Measurements from ENCODE around the gene GRK5.
A peak's percentile ranks its signal among the peaks of the same experiment; 100 is the strongest.
"Not testable (repeated sequence)": the region's sequence is repeated elsewhere in the genome, so short reads cannot be mapped to it uniquely, and the experiment has no call there.

Gene GRK5

DNA sequence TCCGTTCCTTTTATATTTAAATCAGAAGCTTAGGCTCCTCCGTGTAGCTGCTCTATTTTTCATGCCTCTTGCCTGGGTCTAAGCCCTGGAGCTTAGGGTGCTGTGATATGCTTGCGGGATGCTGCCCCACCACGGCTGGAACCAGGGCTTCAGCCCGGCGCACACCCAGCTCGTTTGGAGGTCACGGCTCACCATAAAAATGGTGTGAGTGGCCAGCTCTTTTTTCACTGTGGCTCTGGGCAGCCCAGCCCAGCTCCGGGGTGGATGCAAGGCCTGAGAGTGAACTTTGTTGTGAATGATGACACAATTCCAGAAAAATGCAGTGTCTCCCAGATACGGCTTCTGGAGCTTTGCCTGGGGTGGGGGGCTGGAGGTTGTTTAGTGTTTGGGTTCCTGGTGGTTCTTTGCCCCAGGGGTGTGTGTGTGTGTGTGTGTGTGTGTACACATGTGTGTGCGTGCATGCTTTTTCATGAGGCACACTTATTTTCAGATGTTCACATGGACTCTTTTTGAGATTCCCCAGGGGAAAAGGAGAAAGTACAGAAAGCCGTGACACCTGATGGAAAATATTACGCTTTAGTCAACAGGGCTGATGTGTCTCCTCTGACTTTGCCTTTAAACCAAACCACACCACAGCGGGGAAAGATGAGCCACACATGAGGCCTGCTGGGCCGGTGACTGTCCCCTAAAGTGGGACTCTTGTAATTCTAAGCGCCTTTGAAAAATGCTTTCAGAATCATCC lies 46.2 kb downstream of the GRK5 start:
- no peak overlapping the region for H3K4me3 ChIP-seq
- DNase-seq (ENCODE audit: low read depth, low spot score): no peak
- no peaks in the 10 kb centered on the region for H3K36me3 ChIP-seq (ENCODE audit: insufficient read depth, low read length)
- H3K9me3 ChIP-seq (ENCODE audit: low read depth, low read length): no peaks in the 10 kb centered on the region
- H3K9ac ChIP-seq (ENCODE audit: insufficient read length): no peak overlapping the region
- no peak for TF ChIP-seq EZH2 (IDR thresholded peaks at IDR 0.05)
- TF ChIP-seq POLR2AphosphoS5 (IDR thresholded peaks at IDR 0.05; ENCODE audit: borderline replicate concordance, low read depth, low read length): no peak
- TF ChIP-seq FOXP2 (optimal IDR thresholded peaks at IDR 0.05; ENCODE audit: control extremely low read depth, extremely low read length, insufficient read depth): no peak
- H3K27ac ChIP-seq: 0 out of 2 replicates have a peak overlapping the region, but pooled peaks have one; percentile 25

DNA sequence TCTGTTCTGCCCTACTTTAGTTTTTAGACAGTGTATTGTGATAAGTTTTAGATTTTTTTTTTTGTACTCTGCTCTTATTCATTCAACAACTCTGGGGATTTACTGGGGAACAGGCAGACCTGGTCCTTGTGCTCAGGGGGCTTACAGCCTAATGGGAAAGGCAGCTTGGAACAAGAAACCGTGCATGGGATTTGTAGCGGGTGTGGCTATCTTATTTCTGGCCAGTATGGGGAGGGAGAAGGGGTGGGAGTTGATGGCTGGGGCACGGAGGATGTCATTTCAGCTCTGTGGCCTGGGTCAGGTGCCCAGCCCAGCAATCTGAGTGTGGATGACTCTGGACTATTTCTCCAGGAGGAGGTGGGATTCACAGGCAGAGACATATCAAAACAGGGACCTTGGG lies 47.0 kb downstream of the GRK5 start:
- DNase-seq (ENCODE audit: low read depth, low spot score): no peak
- H3K27ac ChIP-seq: no peak overlapping the region

DNA sequence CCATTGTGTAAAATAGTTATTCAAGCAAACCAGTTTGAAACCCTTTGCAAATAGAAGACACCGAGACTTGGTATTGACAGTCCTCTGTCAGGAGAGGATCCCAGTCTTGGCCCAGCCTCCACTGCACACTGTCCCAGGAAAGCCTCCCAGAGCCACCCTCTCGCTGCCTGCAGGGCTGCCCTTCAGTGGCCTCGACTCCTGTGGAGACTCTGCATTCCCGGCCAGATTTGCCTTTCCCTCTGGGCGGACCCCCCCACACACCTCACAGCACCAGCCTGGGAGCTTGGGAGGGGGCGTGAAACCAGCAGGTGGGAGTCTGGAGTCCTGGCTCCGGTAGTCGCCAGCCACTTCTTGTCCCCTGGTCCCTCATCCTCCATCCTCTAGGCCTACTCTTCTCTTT lies 48.7 kb downstream of the GRK5 start:
- H3K36me3 ChIP-seq (ENCODE audit: insufficient read depth, low read length): no peaks in the 10 kb centered on the region
- no peak overlapping the region for H3K9ac ChIP-seq (ENCODE audit: insufficient read length)
- H3K9me3 ChIP-seq (ENCODE audit: low read depth, low read length): no peaks in the 10 kb centered on the region
- no peak overlapping the region for H3K27ac ChIP-seq
- H3K4me3 ChIP-seq: no peak overlapping the region
- no peak for DNase-seq (ENCODE audit: low read depth, low spot score)
- TF ChIP-seq FOXP2 (optimal IDR thresholded peaks at IDR 0.05; ENCODE audit: control extremely low read depth, extremely low read length, insufficient read depth) (no peak), POLR2AphosphoS5 (IDR thresholded peaks at IDR 0.05; ENCODE audit: borderline replicate concordance, low read depth, low read length) (no peak), EZH2 (IDR thresholded peaks at IDR 0.05) (no peak)

More for the DNA sequence above, 47.0 kb downstream of the GRK5 start:
- H3K4me3 ChIP-seq: no peak overlapping the region
- H3K9ac ChIP-seq (ENCODE audit: insufficient read length): no peak overlapping the region
- no peaks in the 10 kb centered on the region for H3K36me3 ChIP-seq (ENCODE audit: insufficient read depth, low read length)
- TF ChIP-seq EZH2 (IDR thresholded peaks at IDR 0.05): no peak
- no peak for TF ChIP-seq POLR2AphosphoS5 (IDR thresholded peaks at IDR 0.05; ENCODE audit: borderline replicate concordance, low read depth, low read length)
- H3K9me3 ChIP-seq (ENCODE audit: low read depth, low read length): no peaks in the 10 kb centered on the region

DNA sequence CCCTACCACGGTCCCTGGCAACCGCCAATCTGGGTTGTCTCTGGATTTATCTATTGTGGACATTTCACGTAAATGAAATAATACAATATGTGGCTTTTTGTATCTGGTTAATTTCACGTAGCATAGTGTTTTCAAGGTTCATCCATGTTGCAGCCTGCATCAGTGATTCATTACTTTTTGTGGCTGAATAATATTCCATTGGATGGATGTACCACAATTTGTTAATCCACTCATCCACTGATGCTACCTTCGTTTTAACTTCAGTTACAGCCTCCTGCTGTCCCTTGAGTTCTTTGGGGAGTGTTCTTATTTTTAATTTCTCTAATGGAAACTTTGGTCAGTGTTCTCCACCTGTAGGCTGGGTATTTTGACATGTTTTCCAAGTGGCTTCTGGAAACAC lies 49.5 kb downstream of the GRK5 start:
- TF ChIP-seq EZH2 (IDR thresholded peaks at IDR 0.05): no peak
- no peak for TF ChIP-seq FOXP2 (optimal IDR thresholded peaks at IDR 0.05; ENCODE audit: control extremely low read depth, extremely low read length, insufficient read depth)
- TF ChIP-seq POLR2AphosphoS5 (IDR thresholded peaks at IDR 0.05; ENCODE audit: borderline replicate concordance, low read depth, low read length): no peak
- no peak for DNase-seq (ENCODE audit: low read depth, low spot score)
- H3K9me3 ChIP-seq (ENCODE audit: low read depth, low read length): no peaks in the 10 kb centered on the region
- no peaks in the 10 kb centered on the region for H3K36me3 ChIP-seq (ENCODE audit: insufficient read depth, low read length)
- no peak overlapping the region for H3K9ac ChIP-seq (ENCODE audit: insufficient read length)
- no peak overlapping the region for H3K4me3 ChIP-seq
- no peak overlapping the region for H3K27ac ChIP-seq

DNA sequence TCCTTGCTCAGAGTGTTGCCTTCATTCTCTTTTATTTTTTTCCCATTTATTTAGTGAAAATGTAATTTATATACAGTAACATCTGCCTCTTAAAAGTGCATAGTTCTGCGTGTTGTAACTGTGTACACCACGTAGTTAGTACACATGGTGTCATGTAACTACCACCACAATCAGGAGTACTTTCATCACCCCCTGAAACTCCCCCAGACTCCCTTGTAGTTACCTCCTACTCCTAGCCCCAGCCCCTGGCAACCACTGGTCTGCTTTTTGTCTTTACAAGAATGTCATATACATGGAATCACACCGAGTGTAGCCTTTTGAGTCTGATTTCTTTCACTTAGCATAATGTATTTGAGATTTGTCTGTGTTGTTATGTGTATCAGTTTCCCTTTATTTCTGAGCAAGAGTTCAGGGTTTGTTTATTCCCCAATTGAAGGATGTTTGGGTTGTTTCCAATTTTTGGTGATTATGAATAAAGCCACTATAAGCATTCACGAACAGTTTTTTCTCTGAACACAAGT lies 50.6 kb downstream of the GRK5 start:
- Histone ChIP-seq H3K4me3 (no peak overlapping the region), H3K9me3 (ENCODE audit: low read depth, low read length) (no peaks in the 10 kb centered on the region), H3K36me3 (ENCODE audit: insufficient read depth, low read length) (no peaks in the 10 kb centered on the region), H3K27ac (no peak overlapping the region), H3K9ac (ENCODE audit: insufficient read length) (no peak overlapping the region)
- DNase-seq (ENCODE audit: low read depth, low spot score): no peak
- TF ChIP-seq FOXP2 (optimal IDR thresholded peaks at IDR 0.05; ENCODE audit: control extremely low read depth, extremely low read length, insufficient read depth) (no peak), POLR2AphosphoS5 (IDR thresholded peaks at IDR 0.05; ENCODE audit: borderline replicate concordance, low read depth, low read length) (no peak), EZH2 (IDR thresholded peaks at IDR 0.05) (no peak)

DNA sequence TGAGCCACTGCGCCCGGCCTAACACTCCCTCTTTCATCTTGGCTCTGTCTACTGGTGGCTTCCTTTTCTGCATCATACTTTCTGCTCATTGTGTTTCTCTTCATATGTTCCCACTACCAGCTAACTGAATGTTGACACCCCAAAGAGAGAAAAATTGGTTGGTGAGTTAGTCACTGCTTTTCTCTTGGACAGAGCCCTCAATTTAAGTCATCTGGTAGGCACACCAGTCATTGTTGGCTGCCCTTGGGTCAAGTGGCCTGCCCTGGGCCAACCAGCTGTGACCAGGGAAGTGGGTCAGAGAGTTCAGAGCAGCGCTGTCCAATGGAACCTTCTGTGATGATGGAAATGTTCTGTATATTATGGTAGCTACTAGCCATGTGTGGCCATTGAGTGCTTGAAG lies 52.0 kb downstream of the GRK5 start:
- Histone ChIP-seq H3K36me3 (ENCODE audit: insufficient read depth, low read length) (no peaks in the 10 kb centered on the region), H3K9ac (ENCODE audit: insufficient read length) (no peak overlapping the region), H3K9me3 (ENCODE audit: low read depth, low read length) (no peaks in the 10 kb centered on the region), H3K27ac (no peak overlapping the region), H3K4me3 (no peak overlapping the region)
- DNase-seq (ENCODE audit: low read depth, low spot score): no peak
- TF ChIP-seq FOXP2 (optimal IDR thresholded peaks at IDR 0.05; ENCODE audit: control extremely low read depth, extremely low read length, insufficient read depth) (no peak), POLR2AphosphoS5 (IDR thresholded peaks at IDR 0.05; ENCODE audit: borderline replicate concordance, low read depth, low read length) (no peak), EZH2 (IDR thresholded peaks at IDR 0.05) (no peak)

DNA sequence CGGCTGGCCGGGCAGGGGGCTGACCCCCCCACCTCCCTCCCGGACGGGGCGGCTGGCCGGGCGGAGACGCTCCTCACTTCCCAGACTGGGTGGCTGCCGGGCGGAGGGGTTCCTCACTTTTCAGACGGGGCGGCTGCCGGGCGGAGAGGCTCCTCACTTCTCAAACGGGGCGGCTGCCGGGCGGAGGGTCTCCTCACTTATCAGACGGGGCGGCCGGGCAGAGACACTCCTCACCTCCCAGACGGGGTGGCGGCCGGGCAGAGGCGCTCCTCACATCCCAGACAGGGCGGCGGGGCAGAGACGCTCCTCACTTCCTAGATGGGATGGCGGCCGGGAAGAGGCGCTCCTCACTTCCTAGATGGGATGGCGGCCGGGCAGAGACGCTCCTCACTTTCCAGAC lies 53.6 kb downstream of the GRK5 start:
- not testable (repeated sequence) for DNase-seq (ENCODE audit: low read depth, low spot score); H3K27ac ChIP-seq; H3K36me3 ChIP-seq (ENCODE audit: insufficient read depth, low read length); H3K9ac ChIP-seq (ENCODE audit: insufficient read length); H3K4me3 ChIP-seq; H3K9me3 ChIP-seq (ENCODE audit: low read depth, low read length)

DNA sequence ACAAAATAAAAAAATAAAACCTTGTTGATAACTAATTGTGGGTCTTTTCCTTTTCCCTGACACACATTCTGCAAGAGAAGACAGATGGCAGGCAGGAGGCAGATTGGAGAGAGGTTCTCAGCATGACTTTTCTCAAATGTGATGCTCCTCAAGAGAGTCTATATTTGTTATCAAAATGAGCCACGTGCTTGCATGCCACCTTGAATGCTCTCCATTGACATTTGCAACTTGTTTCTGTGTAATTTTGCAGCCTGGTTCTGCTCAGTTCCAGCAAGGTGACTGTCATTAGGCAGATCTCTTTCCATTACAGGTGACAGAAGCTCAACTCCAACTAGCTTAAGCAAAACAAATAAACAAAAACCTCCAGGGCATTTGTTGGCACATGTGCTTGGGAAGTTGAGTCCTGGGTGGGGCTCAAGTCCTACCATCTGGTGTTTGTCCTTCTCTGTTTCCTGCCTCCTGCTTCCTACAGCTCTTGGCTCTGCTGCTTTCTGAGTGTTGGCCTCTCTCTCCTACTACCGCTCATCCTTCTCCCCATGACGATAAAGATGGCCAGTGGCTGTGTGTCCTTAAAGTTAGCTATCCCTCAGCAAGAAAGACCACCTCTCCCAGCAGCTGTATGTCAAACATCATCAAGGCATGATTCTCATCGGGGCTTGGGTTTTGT lies 56.7 kb downstream of the GRK5 start:
- Histone ChIP-seq H3K9ac (ENCODE audit: insufficient read length) (no peak overlapping the region), H3K9me3 (ENCODE audit: low read depth, low read length) (no peaks in the 10 kb centered on the region), H3K27ac (no peak overlapping the region), H3K36me3 (ENCODE audit: insufficient read depth, low read length) (no peaks in the 10 kb centered on the region), H3K4me3 (no peak overlapping the region)
- TF ChIP-seq POLR2AphosphoS5 (IDR thresholded peaks at IDR 0.05; ENCODE audit: borderline replicate concordance, low read depth, low read length): no peak
- TF ChIP-seq EZH2 (IDR thresholded peaks at IDR 0.05): no peak
- no peak for TF ChIP-seq FOXP2 (optimal IDR thresholded peaks at IDR 0.05; ENCODE audit: control extremely low read depth, extremely low read length, insufficient read depth)
- no peak for DNase-seq (ENCODE audit: low read depth, low spot score)
